H1 (cell line): ENCODE measurements around the gene CDC14B. TPM values are rescaled to one million over a fixed set of nuclear protein-coding genes. Genes with fewer than 3 reads are reported as not detected.

Source experiments
- CEBPB ChIP-seq: IDR thresholded peaks from 2 replicates; pipeline ENCODE4 v1.6.1; 2012; ENCODE audit warnings: low read depth, low read length
- polyA plus RNA-seq, 7 experiments: library from polyadenylated mRNA; depleted of rRNA in 3 of 7; stranded (reverse) in 5 of 7; unstranded in 2 of 7; fragments of >200 nt in 5 of 7; fragments of 200-250 nt in 2 of 7; gene quantifications; 1 replicate in 5 of 7; 2 replicates in 1 of 7; 4 replicates in 1 of 7; pipeline versions ENCODE4 v1.2.1 to v1.2.3, GENCODE V29; 2011 to 2013; ENCODE audit warnings: missing spikeins in 2 of 7, mixed read lengths in 2 of 7
- total RNA-seq: library from RNA; stranded (reverse); fragmentation: NEBNext Ultra II Directional; extraction: Animal tissue kit (Norgen Biotek cat#: 25700); gene quantifications from 2 replicates; pipeline ENCODE4 v1.2.1, GENCODE V29; 2021

Gene CDC14B
- total and polyA plus RNA-seq, 2 of the 8 experiments (the other 6 are each of a cell fraction or from before 2014, with no cell fraction given), result 17.2 to 44.6 TPM

- TF ChIP-seq CEBPB, result no peak
- TF ChIP-seq, all 59 proteins: peak for 0
These were observed 114.2 kb downstream of the CDC14B start (continued) for GRCh38 chr9:96505316-96505991.
